ENCODE measurements around the gene ANAPC5.
"Not testable (repeated sequence)": the region's sequence is repeated elsewhere in the genome, so short reads cannot be mapped to it uniquely, and the experiment has no call there.

ANAPC5 gene

GRCh38 chr12:121290410-121290809 lies 61.8 kb downstream of the ANAPC5 start:
- Mint-ChIP-seq H3K4me1 (peaks cover 20% of the 10 kb centered on the region), H3K27ac (no peak overlapping the region), H3K4me3 (no peak overlapping the region), H3K27me3 (no peaks in the 10 kb centered on the region), H3K9me3 (no peaks in the 10 kb centered on the region), H3K36me3 (ENCODE audit: low read depth) (peaks cover 16% of the 10 kb centered on the region)
- ATAC-seq, result no peak
- no peak for DNase-seq

- no peak for ATAC-seq
- H3K4me1 Mint-ChIP-seq, result peaks cover 16% of the 10 kb centered on the region
- H3K36me3 Mint-ChIP-seq (ENCODE audit: low read depth), result peaks cover 16% of the 10 kb centered on the region
- H3K9me3 Mint-ChIP-seq, result no peaks in the 10 kb centered on the region
- H3K27me3 Mint-ChIP-seq, result no peaks in the 10 kb centered on the region
- DNase-seq, result no peak
- H3K27ac Mint-ChIP-seq, result no peak overlapping the region
- H3K4me3 Mint-ChIP-seq, result no peak overlapping the region
These were observed 62.2 kb downstream of the ANAPC5 start for GRCh38 chr12:121289962-121290361.

- ATAC-seq, result no peak
- DNase-seq, result no peak
- no peaks in the 10 kb centered on the region for H3K9me3 Mint-ChIP-seq
- H3K36me3 Mint-ChIP-seq (ENCODE audit: low read depth), result peaks cover 17% of the 10 kb centered on the region
- H3K27me3 Mint-ChIP-seq, result no peaks in the 10 kb centered on the region
- H3K27ac Mint-ChIP-seq, result no peak overlapping the region
- H3K4me1 Mint-ChIP-seq, result peaks cover 9% of the 10 kb centered on the region
- no peak overlapping the region for H3K4me3 Mint-ChIP-seq
These were observed 63.2 kb downstream of the ANAPC5 start for GRCh38 chr12:121288986-121289385.

- no peaks in the 10 kb centered on the region for H3K9me3 Mint-ChIP-seq
- ATAC-seq, result no peak
These were observed 63.9 kb downstream of the ANAPC5 start for GRCh38 chr12:121288158-121288845.

GRCh38 chr12:121287267-121287954 lies 64.8 kb downstream of the ANAPC5 start:
- H3K36me3 Mint-ChIP-seq (ENCODE audit: low read depth), result peaks cover 16% of the 10 kb centered on the region
- peaks cover 8% of the 10 kb centered on the region for H3K4me1 Mint-ChIP-seq
- ATAC-seq (no peak), DNase-seq (no peak)
- H3K27ac Mint-ChIP-seq, result no peak overlapping the region
- H3K27me3 Mint-ChIP-seq, result no peaks in the 10 kb centered on the region
- no peak overlapping the region for H3K4me3 Mint-ChIP-seq
- H3K9me3 Mint-ChIP-seq, result no peaks in the 10 kb centered on the region

More at GRCh38 chr12:121288158-121288845, 63.9 kb downstream of the ANAPC5 start:
- H3K27ac Mint-ChIP-seq, result no peak overlapping the region
- H3K36me3 Mint-ChIP-seq (ENCODE audit: low read depth), result peaks cover 19% of the 10 kb centered on the region
- H3K4me1 Mint-ChIP-seq, result peaks cover 9% of the 10 kb centered on the region
- DNase-seq, result no peak
- no peaks in the 10 kb centered on the region for H3K27me3 Mint-ChIP-seq
- H3K4me3 Mint-ChIP-seq, result no peak overlapping the region

GRCh38 chr12:121285856-121286255 lies 66.4 kb downstream of the ANAPC5 start:
- Mint-ChIP-seq H3K4me3 (no peak overlapping the region), H3K4me1 (peaks cover 7% of the 10 kb centered on the region), H3K9me3 (no peaks in the 10 kb centered on the region), H3K36me3 (ENCODE audit: low read depth) (peaks cover 8% of the 10 kb centered on the region), H3K27ac (no peak overlapping the region), H3K27me3 (no peaks in the 10 kb centered on the region)
- DNase-seq (no peak), ATAC-seq (no peak)

GRCh38 chr12:121284551-121285390 lies 67.4 kb downstream of the ANAPC5 start:
- Mint-ChIP-seq H3K4me3 (no peak overlapping the region), H3K9me3 (no peaks in the 10 kb centered on the region), H3K27me3 (no peaks in the 10 kb centered on the region), H3K36me3 (ENCODE audit: low read depth) (peaks cover 5% of the 10 kb centered on the region), H3K27ac (no peak overlapping the region), H3K4me1 (peaks cover 7% of the 10 kb centered on the region)
- DNase-seq (no peak), ATAC-seq (no peak)

- DNase-seq (no peak), ATAC-seq (no peak)
- peaks cover 5% of the 10 kb centered on the region for H3K36me3 Mint-ChIP-seq (ENCODE audit: low read depth)
These were observed 68.4 kb downstream of the ANAPC5 start for GRCh38 chr12:121283841-121284240.

GRCh38 chr12:121283388-121283787 lies 68.8 kb downstream of the ANAPC5 start:
- Mint-ChIP-seq H3K9me3 (no peaks in the 10 kb centered on the region), H3K27ac (no peak overlapping the region), H3K27me3 (no peaks in the 10 kb centered on the region), H3K4me3 (no peak overlapping the region), H3K36me3 (ENCODE audit: low read depth) (peaks cover 9% of the 10 kb centered on the region), H3K4me1 (peaks cover 2% of the 10 kb centered on the region)
- no peak for ATAC-seq
- no peak for DNase-seq

More at GRCh38 chr12:121283841-121284240, 68.4 kb downstream of the ANAPC5 start:
- H3K27ac Mint-ChIP-seq, result no peak overlapping the region
- H3K9me3 Mint-ChIP-seq, result no peaks in the 10 kb centered on the region
- peaks cover 3% of the 10 kb centered on the region for H3K4me1 Mint-ChIP-seq
- H3K4me3 Mint-ChIP-seq, result no peak overlapping the region
- H3K27me3 Mint-ChIP-seq, result no peaks in the 10 kb centered on the region

GRCh38 chr12:121282910-121283309 lies 69.3 kb downstream of the ANAPC5 start:
- not testable (repeated sequence) for H3K4me3 Mint-ChIP-seq, H3K27me3 Mint-ChIP-seq, ATAC-seq, H3K27ac Mint-ChIP-seq, DNase-seq, H3K9me3 Mint-ChIP-seq, H3K4me1 Mint-ChIP-seq
- H3K36me3 Mint-ChIP-seq (ENCODE audit: low read depth), result peaks cover 13% of the 10 kb centered on the region

- H3K4me1 Mint-ChIP-seq, result peaks cover 3% of the 10 kb centered on the region
- DNase-seq, result no peak
- no peak overlapping the region for H3K4me3 Mint-ChIP-seq
- no peak for ATAC-seq
- peaks cover 17% of the 10 kb centered on the region for H3K36me3 Mint-ChIP-seq (ENCODE audit: low read depth)
- no peak overlapping the region for H3K27ac Mint-ChIP-seq
- H3K9me3 Mint-ChIP-seq, result no peaks in the 10 kb centered on the region
- no peaks in the 10 kb centered on the region for H3K27me3 Mint-ChIP-seq
These were observed 70.0 kb downstream of the ANAPC5 start for GRCh38 chr12:121282072-121282742.

- not testable (repeated sequence) for H3K4me1 Mint-ChIP-seq, H3K27ac Mint-ChIP-seq, ATAC-seq, H3K4me3 Mint-ChIP-seq, H3K27me3 Mint-ChIP-seq, DNase-seq, H3K9me3 Mint-ChIP-seq
- H3K36me3 Mint-ChIP-seq (ENCODE audit: low read depth), result peaks cover 20% of the 10 kb centered on the region
These were observed 71.1 kb downstream of the ANAPC5 start for GRCh38 chr12:121281116-121281515.

- H3K27ac Mint-ChIP-seq, H3K4me3 Mint-ChIP-seq, H3K27me3 Mint-ChIP-seq, H3K9me3 Mint-ChIP-seq, ATAC-seq, H3K4me1 Mint-ChIP-seq, DNase-seq: not testable (repeated sequence)
- H3K36me3 Mint-ChIP-seq (ENCODE audit: low read depth), result peaks cover 21% of the 10 kb centered on the region
These were observed 71.7 kb downstream of the ANAPC5 start for GRCh38 chr12:121280531-121280930.

GRCh38 chr12:121279507-121279915 lies 72.7 kb downstream of the ANAPC5 start:
- Mint-ChIP-seq H3K9me3 (no peaks in the 10 kb centered on the region), H3K4me3 (no peak overlapping the region), H3K27me3 (no peaks in the 10 kb centered on the region), H3K4me1 (peaks cover 8% of the 10 kb centered on the region), H3K27ac (no peak overlapping the region), H3K36me3 (ENCODE audit: low read depth) (peaks cover 21% of the 10 kb centered on the region)
- no peak for DNase-seq
- ATAC-seq, result no peak
